ENCODE data around the gene OSBPL5.

DNA sequence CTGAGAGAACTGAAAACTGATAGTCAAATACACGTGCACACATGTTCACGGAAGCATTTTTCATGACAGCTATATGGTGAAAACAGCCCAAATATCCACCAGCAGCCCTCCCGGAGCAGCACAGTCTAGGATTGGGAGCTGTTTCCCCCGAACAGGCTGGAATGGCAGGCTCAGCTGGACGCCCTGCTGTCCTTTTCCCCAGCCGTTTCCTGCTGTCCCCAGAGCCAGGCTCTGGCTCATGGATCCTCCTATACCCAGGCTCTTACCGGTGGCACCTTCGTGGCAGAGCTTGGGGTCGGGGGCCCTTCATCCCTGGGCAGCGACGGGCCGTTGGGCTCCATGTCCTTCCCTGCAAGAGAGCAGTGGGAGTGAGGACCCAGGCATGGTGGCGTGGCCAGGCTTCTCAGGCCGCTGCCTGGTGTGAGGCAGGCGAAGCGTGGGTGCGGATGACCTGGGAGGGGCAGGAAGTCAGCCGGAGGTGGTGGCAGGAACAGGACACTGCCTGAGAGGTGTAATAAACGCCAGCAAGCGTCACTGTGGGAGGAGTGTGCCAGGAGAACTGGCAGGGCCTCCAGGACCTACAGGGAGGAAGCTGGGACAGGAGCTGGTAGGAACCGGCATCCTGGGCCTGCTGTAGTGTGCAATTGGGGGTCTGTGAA, 38.8 kb downstream of the OSBPL5 start:
- TF ChIP-seq POLR2A (IDR thresholded peaks at IDR 0.05; ENCODE audit: extremely low read depth, insufficient read length), result no peak
- TF ChIP-seq, protein P1, sequence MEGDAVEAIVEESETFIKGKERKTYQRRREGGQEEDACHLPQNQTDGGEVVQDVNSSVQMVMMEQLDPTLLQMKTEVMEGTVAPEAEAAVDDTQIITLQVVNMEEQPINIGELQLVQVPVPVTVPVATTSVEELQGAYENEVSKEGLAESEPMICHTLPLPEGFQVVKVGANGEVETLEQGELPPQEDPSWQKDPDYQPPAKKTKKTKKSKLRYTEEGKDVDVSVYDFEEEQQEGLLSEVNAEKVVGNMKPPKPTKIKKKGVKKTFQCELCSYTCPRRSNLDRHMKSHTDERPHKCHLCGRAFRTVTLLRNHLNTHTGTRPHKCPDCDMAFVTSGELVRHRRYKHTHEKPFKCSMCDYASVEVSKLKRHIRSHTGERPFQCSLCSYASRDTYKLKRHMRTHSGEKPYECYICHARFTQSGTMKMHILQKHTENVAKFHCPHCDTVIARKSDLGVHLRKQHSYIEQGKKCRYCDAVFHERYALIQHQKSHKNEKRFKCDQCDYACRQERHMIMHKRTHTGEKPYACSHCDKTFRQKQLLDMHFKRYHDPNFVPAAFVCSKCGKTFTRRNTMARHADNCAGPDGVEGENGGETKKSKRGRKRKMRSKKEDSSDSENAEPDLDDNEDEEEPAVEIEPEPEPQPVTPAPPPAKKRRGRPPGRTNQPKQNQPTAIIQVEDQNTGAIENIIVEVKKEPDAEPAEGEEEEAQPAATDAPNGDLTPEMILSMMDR (IDR thresholded peaks at IDR 0.05; ENCODE audit: low read depth, low read length), result no peak
- TF ChIP-seq, protein P2, sequence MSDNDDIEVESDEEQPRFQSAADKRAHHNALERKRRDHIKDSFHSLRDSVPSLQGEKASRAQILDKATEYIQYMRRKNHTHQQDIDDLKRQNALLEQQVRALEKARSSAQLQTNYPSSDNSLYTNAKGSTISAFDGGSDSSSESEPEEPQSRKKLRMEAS (IDR thresholded peaks at IDR 0.05; ENCODE audit: low read depth, low read length), result no peak

All from NB4 (cell line).